ENCODE measurements around the gene NLK. TPM values are rescaled to one million over a fixed set of nuclear protein-coding genes. Genes with fewer than 3 reads are reported as not detected.
"Not testable (repeated sequence)": the region's sequence is repeated elsewhere in the genome, so short reads cannot be mapped to it uniquely, and the experiment has no call there.

The NLK gene
- total RNA-seq, 1 donor from 2014 or later = 26.0 TPM

- Mint-ChIP-seq H3K27me3 (ENCODE audit: low read depth) (peaks cover 32% of the 10 kb centered on the region), H3K4me3 (peak overlapping the region; percentile 93), H3K9me3 (no peaks in the 10 kb centered on the region), H3K27ac (ENCODE audit: unreplicated experiment) (peak overlapping the region; percentile 78), H3K4me1 (peaks cover 17% of the 10 kb centered on the region), H3K36me3 (ENCODE audit: low read depth) (no peaks in the 10 kb centered on the region)
- DNase-seq (ENCODE audit: low read depth, low spot score) = no peak
- TF ChIP-seq, protein P1, sequence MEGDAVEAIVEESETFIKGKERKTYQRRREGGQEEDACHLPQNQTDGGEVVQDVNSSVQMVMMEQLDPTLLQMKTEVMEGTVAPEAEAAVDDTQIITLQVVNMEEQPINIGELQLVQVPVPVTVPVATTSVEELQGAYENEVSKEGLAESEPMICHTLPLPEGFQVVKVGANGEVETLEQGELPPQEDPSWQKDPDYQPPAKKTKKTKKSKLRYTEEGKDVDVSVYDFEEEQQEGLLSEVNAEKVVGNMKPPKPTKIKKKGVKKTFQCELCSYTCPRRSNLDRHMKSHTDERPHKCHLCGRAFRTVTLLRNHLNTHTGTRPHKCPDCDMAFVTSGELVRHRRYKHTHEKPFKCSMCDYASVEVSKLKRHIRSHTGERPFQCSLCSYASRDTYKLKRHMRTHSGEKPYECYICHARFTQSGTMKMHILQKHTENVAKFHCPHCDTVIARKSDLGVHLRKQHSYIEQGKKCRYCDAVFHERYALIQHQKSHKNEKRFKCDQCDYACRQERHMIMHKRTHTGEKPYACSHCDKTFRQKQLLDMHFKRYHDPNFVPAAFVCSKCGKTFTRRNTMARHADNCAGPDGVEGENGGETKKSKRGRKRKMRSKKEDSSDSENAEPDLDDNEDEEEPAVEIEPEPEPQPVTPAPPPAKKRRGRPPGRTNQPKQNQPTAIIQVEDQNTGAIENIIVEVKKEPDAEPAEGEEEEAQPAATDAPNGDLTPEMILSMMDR (conservative IDR thresholded peaks at IDR 0.05) = peak; percentile 51
These were observed 185.8 kb downstream of the NLK start for GRCh38 chr17:28228109-28228840.

- Mint-ChIP-seq H3K36me3 (ENCODE audit: low read depth) (no peaks in the 10 kb centered on the region), H3K9me3 (no peaks in the 10 kb centered on the region), H3K27ac (ENCODE audit: unreplicated experiment) (no peak overlapping the region), H3K27me3 (ENCODE audit: low read depth) (peaks cover 32% of the 10 kb centered on the region), H3K4me3 (peak overlapping the region; percentile 93), H3K4me1 (peaks cover 19% of the 10 kb centered on the region)
- no peak for DNase-seq (ENCODE audit: low read depth, low spot score)
- TF ChIP-seq, protein P1 (conservative IDR thresholded peaks at IDR 0.05) = no peak
These were observed 186.7 kb downstream of the NLK start for GRCh38 chr17:28228986-28229729.

DNA sequence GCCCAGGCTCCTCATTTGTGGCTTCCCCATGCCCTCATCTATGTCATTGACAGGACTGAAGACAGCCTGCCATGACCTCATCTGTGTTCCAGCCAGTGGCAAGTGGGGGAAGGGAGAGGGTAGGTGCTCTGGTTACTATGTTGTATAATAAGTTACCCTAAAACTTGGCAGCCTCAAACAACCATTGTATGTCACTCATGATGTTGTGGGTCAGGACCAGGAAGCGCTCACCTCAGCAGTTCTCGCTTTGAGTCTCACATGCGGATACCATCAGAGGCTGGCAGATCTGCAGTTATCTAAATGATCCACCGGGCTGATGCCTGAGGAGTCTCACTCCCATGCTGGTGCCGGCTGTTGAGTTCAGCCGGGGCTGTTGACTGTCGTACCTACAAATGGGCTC is 187.5 kb downstream of the NLK start:
- Mint-ChIP-seq H3K27ac (ENCODE audit: unreplicated experiment) (no peak overlapping the region), H3K4me3 (no peak overlapping the region), H3K27me3 (ENCODE audit: low read depth) (peaks cover 32% of the 10 kb centered on the region), H3K36me3 (ENCODE audit: low read depth) (no peaks in the 10 kb centered on the region), H3K4me1 (peaks cover 25% of the 10 kb centered on the region), H3K9me3 (no peaks in the 10 kb centered on the region)
- no peak for DNase-seq (ENCODE audit: low read depth, low spot score)
- TF ChIP-seq, protein P1 (conservative IDR thresholded peaks at IDR 0.05) = no peak

GRCh38 chr17:28230607-28231006 is 188.1 kb downstream of the NLK start:
- Mint-ChIP-seq H3K4me1 (peaks cover 31% of the 10 kb centered on the region), H3K27me3 (ENCODE audit: low read depth) (peaks cover 31% of the 10 kb centered on the region)
- DNase-seq (ENCODE audit: low read depth, low spot score); H3K9me3 Mint-ChIP-seq; H3K36me3 Mint-ChIP-seq (ENCODE audit: low read depth); H3K27ac Mint-ChIP-seq (ENCODE audit: unreplicated experiment); H3K4me3 Mint-ChIP-seq: not testable (repeated sequence)

GRCh38 chr17:28231624-28232023 is 189.1 kb downstream of the NLK start:
- DNase-seq (ENCODE audit: low read depth, low spot score); H3K9me3 Mint-ChIP-seq; H3K4me3 Mint-ChIP-seq; H3K36me3 Mint-ChIP-seq (ENCODE audit: low read depth); H3K27ac Mint-ChIP-seq (ENCODE audit: unreplicated experiment): not testable (repeated sequence)
- Mint-ChIP-seq H3K4me1 (peaks cover 32% of the 10 kb centered on the region), H3K27me3 (ENCODE audit: low read depth) (peaks cover 29% of the 10 kb centered on the region)

GRCh38 chr17:28232966-28233870 is 190.7 kb downstream of the NLK start:
- DNase-seq (ENCODE audit: low read depth, low spot score); H3K36me3 Mint-ChIP-seq (ENCODE audit: low read depth); H3K4me3 Mint-ChIP-seq; H3K27ac Mint-ChIP-seq (ENCODE audit: unreplicated experiment); H3K9me3 Mint-ChIP-seq: not testable (repeated sequence)
- H3K27me3 Mint-ChIP-seq (ENCODE audit: low read depth) = peaks cover 22% of the 10 kb centered on the region
- TF ChIP-seq, protein P1 (conservative IDR thresholded peaks at IDR 0.05) = peak; percentile 66
- peaks cover 31% of the 10 kb centered on the region for H3K4me1 Mint-ChIP-seq

DNA sequence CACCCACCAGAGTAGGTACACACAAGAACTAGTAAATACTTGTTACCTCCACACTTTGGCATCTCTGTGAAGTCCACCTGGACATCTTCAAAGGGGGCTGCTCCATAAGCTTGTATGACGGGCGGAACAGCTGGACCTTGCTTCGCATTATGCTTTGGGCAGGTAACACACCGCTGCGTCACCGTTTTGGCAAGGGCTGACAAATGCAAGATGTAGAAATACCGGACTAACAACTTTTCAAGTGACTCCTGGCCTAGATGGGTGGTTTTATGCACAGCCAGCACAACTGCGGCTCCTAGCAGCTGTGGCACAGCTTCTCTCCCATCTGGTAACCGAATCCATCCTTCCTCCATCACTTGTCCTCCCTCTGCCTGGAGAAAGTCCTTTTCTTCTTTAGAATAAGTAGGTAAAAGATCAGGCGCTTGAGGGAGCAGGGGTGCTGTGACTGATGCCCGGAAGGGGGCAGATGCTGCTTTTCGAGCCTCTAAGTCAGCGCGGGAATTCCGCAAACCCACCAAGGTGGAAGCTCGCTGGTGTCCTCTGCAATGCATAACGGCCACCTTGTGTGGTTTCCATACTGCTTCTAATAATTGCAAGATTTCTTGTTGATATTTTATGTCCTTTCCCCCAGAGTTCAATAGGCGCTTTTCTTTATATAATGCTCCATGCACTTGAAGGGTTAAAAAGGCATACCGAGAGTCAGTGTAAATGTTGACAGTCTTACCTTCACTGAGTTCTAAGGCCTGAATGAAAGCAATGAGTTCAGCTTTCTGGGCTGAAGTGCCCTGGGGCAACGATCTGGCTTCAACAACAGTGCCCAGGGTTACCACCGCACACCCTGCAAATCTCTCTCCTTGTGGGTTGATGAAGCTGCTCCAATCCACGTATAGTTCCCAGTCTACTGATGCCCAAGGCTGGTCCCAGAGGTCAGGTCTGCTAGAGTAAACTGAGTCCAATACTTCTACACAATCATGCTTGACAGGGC is 191.7 kb downstream of the NLK start:
- H3K27me3 Mint-ChIP-seq (ENCODE audit: low read depth) = peaks cover 15% of the 10 kb centered on the region
- peaks cover 24% of the 10 kb centered on the region for H3K4me1 Mint-ChIP-seq
- H3K4me3 Mint-ChIP-seq; H3K36me3 Mint-ChIP-seq (ENCODE audit: low read depth); H3K27ac Mint-ChIP-seq (ENCODE audit: unreplicated experiment); DNase-seq (ENCODE audit: low read depth, low spot score); H3K9me3 Mint-ChIP-seq: not testable (repeated sequence)

DNA sequence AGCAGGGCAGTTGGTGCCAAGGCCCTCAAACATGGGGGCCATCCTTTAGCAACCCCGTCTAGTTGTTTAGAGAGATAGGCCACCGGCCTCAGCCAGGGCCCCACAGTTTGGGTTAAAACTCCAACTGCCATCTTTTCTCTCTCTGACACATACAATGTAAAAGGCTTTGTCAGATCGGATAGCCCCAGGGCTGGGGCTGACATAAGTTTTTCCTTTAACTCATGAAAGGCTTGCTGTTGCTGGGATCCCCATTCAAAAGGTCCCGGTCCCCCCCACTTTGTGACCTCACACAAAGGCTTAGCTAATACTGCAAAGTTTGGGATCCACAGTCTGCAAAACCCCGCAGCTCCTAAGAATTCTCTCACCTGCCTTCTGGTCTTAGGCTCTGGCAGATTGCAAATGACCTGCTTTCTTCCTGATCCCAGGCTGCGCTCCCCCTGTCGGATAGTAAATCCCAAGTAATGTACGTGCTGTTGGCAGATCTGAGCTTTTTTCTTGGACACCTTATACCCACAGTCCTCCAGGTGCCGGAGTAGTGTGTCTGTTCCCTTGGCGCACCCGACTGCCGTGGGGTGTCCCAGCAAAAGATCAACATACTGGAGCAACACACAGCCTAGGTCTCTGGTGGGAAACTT is 192.7 kb downstream of the NLK start:
- H3K27me3 Mint-ChIP-seq (ENCODE audit: low read depth); H3K27ac Mint-ChIP-seq (ENCODE audit: unreplicated experiment); H3K4me3 Mint-ChIP-seq; H3K36me3 Mint-ChIP-seq (ENCODE audit: low read depth); DNase-seq (ENCODE audit: low read depth, low spot score); H3K9me3 Mint-ChIP-seq: not testable (repeated sequence)
- peaks cover 24% of the 10 kb centered on the region for H3K4me1 Mint-ChIP-seq

All from neural crest cell (in vitro differentiated cells).